Activated naive CD4-positive, alpha-beta T cell (primary cell): ENCODE data around the gene FOLR2.

Source experiments
- DNase-seq, 4 experiments: peaks; one replicate each; lab custom pipeline; 2025; lab: John Stamatoyannopoulos, UW

The FOLR2 gene

DNA sequence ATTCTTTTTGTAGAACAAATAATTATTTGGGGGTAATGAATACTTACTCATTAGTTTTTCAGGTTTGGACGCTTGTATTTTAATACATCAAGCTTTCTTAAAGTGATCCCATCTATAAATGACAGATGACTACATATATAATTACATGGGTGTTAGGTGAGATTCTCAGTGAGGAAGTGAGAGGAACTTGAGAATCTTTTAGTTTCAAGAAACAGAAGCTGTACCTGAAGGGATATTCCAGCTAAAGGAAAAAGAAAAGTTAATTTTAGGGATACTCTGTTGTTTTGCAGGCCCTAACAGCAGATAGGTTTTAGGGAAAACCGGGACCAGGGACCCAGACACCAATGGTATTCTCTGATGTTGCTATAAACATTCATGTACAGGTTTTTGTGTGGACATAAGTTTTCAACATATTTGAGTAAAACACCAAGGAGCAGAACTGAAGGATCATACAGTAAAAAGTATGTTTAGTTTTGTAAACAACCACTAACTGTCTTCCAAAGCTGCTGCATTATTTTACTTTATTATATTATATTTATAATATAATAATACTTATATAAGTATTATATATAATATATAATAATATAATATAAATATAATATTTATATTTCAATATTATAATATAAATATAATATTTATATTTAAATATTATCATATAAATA is 51.5 kb downstream of the FOLR2 start:
- no peak for DNase-seq
